ENCODE results near the gene GAL3ST2. TPM values are rescaled to one million over a fixed set of nuclear protein-coding genes. Genes with fewer than 3 reads are reported as not detected.

GAL3ST2 gene
- total RNA-seq, 1 experiment from 2014 or later, result 6.8 TPM

- Histone ChIP-seq H3K4me1 (no peaks in the 10 kb centered on the region), H3K4me3 (ENCODE audit: low read depth, low read length) (no peak overlapping the region), H3K36me3 (ENCODE audit: control insufficient read depth, insufficient read depth, low read length) (no peaks in the 10 kb centered on the region), H3K27me3 (replicated peaks; ENCODE audit: control insufficient read depth, insufficient read depth, low read length) (no peaks in the 10 kb centered on the region), H3K9me3 (no peaks in the 10 kb centered on the region)
- BruUV-seq (replicated peaks), result no TSS peak
- intact Hi-C loops (cut with micrococcal nuclease; ENCODE audit: unreplicated experiment), result no loop called here
- no peaks in the 10 kb centered on the region for H3K4me1 Mint-ChIP-seq (ENCODE audit: low read depth, unreplicated experiment)
- no peaks in the 10 kb centered on the region for H3K27me3 Mint-ChIP-seq (ENCODE audit: insufficient read depth, unreplicated experiment)
- no peak overlapping the region for H3K4me3 Mint-ChIP-seq (ENCODE audit: unreplicated experiment)
- ChIA-PET CTCF (no interaction called here), POLR2A (no interaction called here)
- no peak for TF ChIP-seq CTCF (IDR thresholded peaks at IDR 0.05; ENCODE audit: insufficient read depth in 1 of 2, low read depth in 1 of 2, low read length in 1 of 2, severe bottlenecking in 1 of 2, unreplicated experiment in 1 of 2)
- DNase-seq, result no peak
- no peak overlapping the region for H3K27ac Mint-ChIP-seq (ENCODE audit: unreplicated experiment)
- no peaks in the 10 kb centered on the region for H3K36me3 Mint-ChIP-seq (ENCODE audit: insufficient read depth, unreplicated experiment)
- no peaks in the 10 kb centered on the region for H3K9me3 Mint-ChIP-seq (ENCODE audit: unreplicated experiment)
Measured at GRCh38 chr2:241852981-241853631, 76.5 kb downstream of the GAL3ST2 start.

Other genes with a start within 250 kb of the GAL3ST2 start
- 18.0 and 18.6 TPM in 2 replicates for gene BOK, start 218.1 kb upstream of the GAL3ST2 start, total RNA-seq (2022)
- gene THAP4, start 139.7 kb upstream of the GAL3ST2 start, total RNA-seq (2022), result 34.7 and 37.2 TPM in 2 replicates
- 94.5 and 101 TPM in 2 replicates for gene ATG4B, start 139.1 kb upstream of the GAL3ST2 start, total RNA-seq (2022)
- gene DTYMK, start 90.0 kb upstream of the GAL3ST2 start, total RNA-seq (2022), result 65.1 and 68.4 TPM in 2 replicates
- gene ING5, start 74.8 kb upstream of the GAL3ST2 start, total RNA-seq (2022), result 28.6 and 32.2 TPM in 2 replicates
- 35.4 and 41.3 TPM in 2 replicates for gene D2HGDH, start 42.2 kb upstream of the GAL3ST2 start, total RNA-seq (2022)
- gene NEU4, start 32.4 kb downstream of the GAL3ST2 start, total RNA-seq (2022), result 1.5 and 3.9 TPM in 2 replicates
- gene PDCD1, start 82.1 kb downstream of the GAL3ST2 start, total RNA-seq (2022), result not detected in 2 replicates
- gene RTP5, start 92.9 kb downstream of the GAL3ST2 start, total RNA-seq (2022), result not detected in 2 replicates

Measured in Caco-2 (cell line).